ENCODE measurements around the gene SRP19. TPM values are rescaled to one million over a fixed set of nuclear protein-coding genes. Genes with fewer than 3 reads are reported as not detected.

The SRP19 gene
- polyA plus RNA-seq, 3 donors = 18.6 to 87.4 (median 71.9) TPM

DNA sequence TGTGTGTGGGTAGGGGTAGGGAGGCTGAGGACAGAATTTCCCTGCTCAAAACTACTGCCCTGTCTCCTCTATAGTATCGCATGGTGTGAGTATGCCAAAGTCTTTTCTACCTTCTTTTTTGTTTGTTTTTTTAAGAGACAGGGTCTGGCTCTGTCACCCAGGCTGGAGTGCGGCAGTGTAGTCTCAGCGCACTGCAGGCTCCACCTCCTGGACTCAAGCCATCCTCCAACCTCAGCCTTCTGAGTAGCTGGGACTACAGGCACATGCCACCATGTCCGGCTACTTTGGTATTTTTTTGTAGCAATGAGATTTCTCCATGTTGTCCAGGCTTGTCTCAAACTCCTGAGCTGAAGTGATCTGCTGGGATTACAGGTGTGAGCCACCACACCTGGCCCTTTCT lies 2.5 kb downstream of the SRP19 start:
- H3K9me3 ChIP-seq (replicated peaks in 1 of 2; ENCODE audit: control insufficient read depth in 1 of 2, insufficient read depth in 1 of 2, low read length in 2 of 2) = no peaks in the 10 kb centered on the region
- no peak overlapping the region for H3K4me3 ChIP-seq (replicated peaks in 1 of 3; ENCODE audit: low read depth in 2 of 3, low read length in 3 of 3)
- H3K27me3 Mint-ChIP-seq (ENCODE audit: low read depth in 3 of 3) = no peaks in the 10 kb centered on the region
- intact Hi-C loops (cut with micrococcal nuclease) = loop anchor here in 1 of 2 donors (5.0 kb wide), 2 partner anchors 59 to 114 kb away; partner anchors contain the start of genes DCP2 and REEP5
- H3K36me3 Mint-ChIP-seq = peaks cover 36 to 55% of the 10 kb centered on the region in 2 donors
- H3K4me1 ChIP-seq (ENCODE audit: control insufficient read depth in 1 of 2, insufficient read depth in 2 of 2, low read length in 2 of 2) = peaks cover 12 to 20% of the 10 kb centered on the region in 2 donors
- peaks cover 44 to 58% of the 10 kb centered on the region in 2 donors for H3K36me3 ChIP-seq (replicated peaks in 1 of 2; ENCODE audit: control insufficient read depth in 1 of 2, insufficient read depth in 2 of 2, low read length in 2 of 2)
- H4K20me1 ChIP-seq (ENCODE audit: insufficient read depth, low read length) = peaks cover 27% of the 10 kb centered on the region
- H3K79me2 ChIP-seq (ENCODE audit: insufficient read depth, low read length) = peaks cover 53% of the 10 kb centered on the region
- no peak overlapping the region for H3K4me2 ChIP-seq (replicated peaks; ENCODE audit: extremely low read depth, low read length, poor library complexity, severe bottlenecking)
- peaks cover 0 to 3% (median 0%) of the 10 kb centered on the region in 7 donors for H3K9me3 Mint-ChIP-seq
- no peak overlapping the region for H2AFZ ChIP-seq (ENCODE audit: insufficient read depth, low read depth, low read length, poor library complexity, severe bottlenecking)
- no peak for DNase-seq
- peak overlapping the region in 4 of 7 donors; percentile 9 to 70 (median 52) for H3K27ac Mint-ChIP-seq
- H3K27me3 ChIP-seq (ENCODE audit: control insufficient read depth in 2 of 2, insufficient read depth in 2 of 2, low read length in 2 of 2) = peaks cover 0 to 3% of the 10 kb centered on the region in 2 donors
- peaks cover 32% of the 10 kb centered on the region for H3K4me1 Mint-ChIP-seq
- no peak overlapping the region for H3K4me3 Mint-ChIP-seq
- 100% methylated on average over 2 of the region's 4 CpGs for WGBS (ENCODE audit: insufficient coverage)
- no peak overlapping the region for H3K27ac ChIP-seq (ENCODE audit: low read depth in 1 of 2, low read length in 2 of 2)
- H3K9ac ChIP-seq (ENCODE audit: insufficient read depth, low read length, poor library complexity, severe bottlenecking) = no peak overlapping the region
- TF ChIP-seq, protein P1, sequence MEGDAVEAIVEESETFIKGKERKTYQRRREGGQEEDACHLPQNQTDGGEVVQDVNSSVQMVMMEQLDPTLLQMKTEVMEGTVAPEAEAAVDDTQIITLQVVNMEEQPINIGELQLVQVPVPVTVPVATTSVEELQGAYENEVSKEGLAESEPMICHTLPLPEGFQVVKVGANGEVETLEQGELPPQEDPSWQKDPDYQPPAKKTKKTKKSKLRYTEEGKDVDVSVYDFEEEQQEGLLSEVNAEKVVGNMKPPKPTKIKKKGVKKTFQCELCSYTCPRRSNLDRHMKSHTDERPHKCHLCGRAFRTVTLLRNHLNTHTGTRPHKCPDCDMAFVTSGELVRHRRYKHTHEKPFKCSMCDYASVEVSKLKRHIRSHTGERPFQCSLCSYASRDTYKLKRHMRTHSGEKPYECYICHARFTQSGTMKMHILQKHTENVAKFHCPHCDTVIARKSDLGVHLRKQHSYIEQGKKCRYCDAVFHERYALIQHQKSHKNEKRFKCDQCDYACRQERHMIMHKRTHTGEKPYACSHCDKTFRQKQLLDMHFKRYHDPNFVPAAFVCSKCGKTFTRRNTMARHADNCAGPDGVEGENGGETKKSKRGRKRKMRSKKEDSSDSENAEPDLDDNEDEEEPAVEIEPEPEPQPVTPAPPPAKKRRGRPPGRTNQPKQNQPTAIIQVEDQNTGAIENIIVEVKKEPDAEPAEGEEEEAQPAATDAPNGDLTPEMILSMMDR (IDR thresholded peaks at IDR 0.05) = no peak

DNA sequence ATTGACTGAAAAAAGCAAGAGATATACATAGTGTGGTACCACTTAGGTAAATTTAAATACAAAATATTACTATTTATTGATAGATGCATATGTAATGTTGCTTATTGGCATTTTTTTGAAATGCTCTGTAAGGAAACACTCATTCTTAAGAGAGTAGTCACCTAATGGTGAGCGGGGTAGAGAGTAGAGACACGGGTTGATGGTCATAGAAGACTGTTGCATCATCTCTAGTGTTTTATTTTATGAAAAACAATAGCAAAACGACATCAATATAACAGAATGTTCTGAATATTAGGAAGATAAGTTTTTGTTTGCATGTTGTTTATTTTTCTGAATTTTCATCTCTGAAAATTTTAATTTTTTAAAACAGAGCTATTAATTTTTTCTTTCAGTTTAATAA lies 4.0 kb downstream of the SRP19 start:
- Histone ChIP-seq H3K27me3 (ENCODE audit: control insufficient read depth in 2 of 2, insufficient read depth in 2 of 2, low read length in 2 of 2) (no peaks in the 10 kb centered on the region), H3K79me2 (ENCODE audit: insufficient read depth, low read length) (peaks cover 53% of the 10 kb centered on the region), H3K4me2 (replicated peaks; ENCODE audit: extremely low read depth, low read length, poor library complexity, severe bottlenecking) (no peak overlapping the region), H3K4me3 (replicated peaks in 1 of 3; ENCODE audit: low read depth in 2 of 3, low read length in 3 of 3) (no peak overlapping the region), H3K9me3 (replicated peaks in 1 of 2; ENCODE audit: control insufficient read depth in 1 of 2, insufficient read depth in 1 of 2, low read length in 2 of 2) (no peaks in the 10 kb centered on the region), H3K4me1 (ENCODE audit: control insufficient read depth in 1 of 2, insufficient read depth in 2 of 2, low read length in 2 of 2) (peaks cover 12 to 20% of the 10 kb centered on the region in 2 donors), H4K20me1 (ENCODE audit: insufficient read depth, low read length) (peaks cover 35% of the 10 kb centered on the region), H3K27ac (ENCODE audit: low read depth in 1 of 2, low read length in 2 of 2) (no peak overlapping the region), H2AFZ (ENCODE audit: insufficient read depth, low read depth, low read length, poor library complexity, severe bottlenecking) (no peak overlapping the region), H3K9ac (ENCODE audit: insufficient read depth, low read length, poor library complexity, severe bottlenecking) (no peak overlapping the region), H3K36me3 (replicated peaks in 1 of 2; ENCODE audit: control insufficient read depth in 1 of 2, insufficient read depth in 2 of 2, low read length in 2 of 2) (peaks cover 55 to 74% of the 10 kb centered on the region in 2 donors)
- H3K36me3 Mint-ChIP-seq = peaks cover 50 to 71% of the 10 kb centered on the region in 2 donors
- H3K9me3 Mint-ChIP-seq = peaks cover 0 to 2% (median 0%) of the 10 kb centered on the region in 7 donors
- intact Hi-C loops (cut with micrococcal nuclease) = no loop called here
- TF ChIP-seq, protein P1 (IDR thresholded peaks at IDR 0.05) = no peak
- H3K4me3 Mint-ChIP-seq = no peak overlapping the region
- H3K4me1 Mint-ChIP-seq = peaks cover 34% of the 10 kb centered on the region
- no peaks in the 10 kb centered on the region for H3K27me3 Mint-ChIP-seq (ENCODE audit: low read depth in 3 of 3)
- no peak overlapping the region for H3K27ac Mint-ChIP-seq
- no CpG with 5 or more reads among the region's 3 CpGs for WGBS (ENCODE audit: insufficient coverage)
- DNase-seq = no peak

Data from CD14-positive monocyte (primary cell).